Measurements from ENCODE around the gene TMEM80.

DNA sequence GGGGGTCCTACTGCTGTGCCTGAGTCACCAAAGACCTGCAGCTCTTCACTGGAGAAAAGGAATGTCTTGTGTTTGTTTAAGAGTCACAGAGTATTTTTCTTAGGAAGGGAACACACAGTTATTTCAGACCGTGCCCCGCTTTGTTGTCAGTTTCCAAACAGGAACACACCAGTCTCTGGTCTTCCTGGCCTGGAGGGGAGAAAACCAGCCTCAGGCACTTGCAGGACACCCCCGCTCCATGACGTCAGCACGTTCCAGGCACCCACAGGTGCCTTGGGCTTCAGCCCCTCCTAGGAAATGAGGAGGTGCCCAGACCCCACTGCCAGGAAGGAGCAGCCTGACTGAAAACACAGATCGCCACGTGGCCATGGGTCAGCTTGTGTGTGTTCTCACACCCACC lies 6.0 kb upstream of the TMEM80 start:
- TF ChIP-seq, protein P1, sequence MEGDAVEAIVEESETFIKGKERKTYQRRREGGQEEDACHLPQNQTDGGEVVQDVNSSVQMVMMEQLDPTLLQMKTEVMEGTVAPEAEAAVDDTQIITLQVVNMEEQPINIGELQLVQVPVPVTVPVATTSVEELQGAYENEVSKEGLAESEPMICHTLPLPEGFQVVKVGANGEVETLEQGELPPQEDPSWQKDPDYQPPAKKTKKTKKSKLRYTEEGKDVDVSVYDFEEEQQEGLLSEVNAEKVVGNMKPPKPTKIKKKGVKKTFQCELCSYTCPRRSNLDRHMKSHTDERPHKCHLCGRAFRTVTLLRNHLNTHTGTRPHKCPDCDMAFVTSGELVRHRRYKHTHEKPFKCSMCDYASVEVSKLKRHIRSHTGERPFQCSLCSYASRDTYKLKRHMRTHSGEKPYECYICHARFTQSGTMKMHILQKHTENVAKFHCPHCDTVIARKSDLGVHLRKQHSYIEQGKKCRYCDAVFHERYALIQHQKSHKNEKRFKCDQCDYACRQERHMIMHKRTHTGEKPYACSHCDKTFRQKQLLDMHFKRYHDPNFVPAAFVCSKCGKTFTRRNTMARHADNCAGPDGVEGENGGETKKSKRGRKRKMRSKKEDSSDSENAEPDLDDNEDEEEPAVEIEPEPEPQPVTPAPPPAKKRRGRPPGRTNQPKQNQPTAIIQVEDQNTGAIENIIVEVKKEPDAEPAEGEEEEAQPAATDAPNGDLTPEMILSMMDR (IDR thresholded peaks at IDR 0.05; ENCODE audit: low read length), result no peak
- TF ChIP-seq EZH2 (IDR thresholded peaks at IDR 0.05; ENCODE audit: borderline replicate concordance, low read length), result no peak
